Adrenal gland (tissue), 12 donors: ENCODE data around the gene HOXB1. TPM values are rescaled to one million over a fixed set of nuclear protein-coding genes. Genes with fewer than 3 reads are reported as not detected.
A peak's percentile ranks its signal among the peaks of the same experiment; 100 is the strongest.
"Not testable (repeated sequence)": the region's sequence is repeated elsewhere in the genome, so short reads cannot be mapped to it uniquely, and the experiment has no call there.

Experiments used
- DNase-seq, 7 donors: peaks; one replicate each; pipeline ENCODE4 v3.0.0-alpha.2; 2019 to 2020
- H3K27ac ChIP-seq, 5 donors: fragments of 200-600 bp; sonication (generic) in 4 of 5; 1 replicate in 3 of 5; 2 replicates in 2 of 5; pipeline versions ENCODE4 v1.5.1 to v1.8.0; 2016 to 2020; ENCODE audit warnings: mild to moderate bottlenecking in 1 of 5
- H3K27me3 ChIP-seq: fragments of 200-600 bp; 2 replicates; pipeline ENCODE4 v1.8.0; 2021
- H3K36me3 ChIP-seq, 2 donors: fragments of 200-600 bp; replicated peaks in 1 of 2; 1 replicate in 1 of 2; 2 replicates in 1 of 2; pipeline versions ENCODE4 v1.5.1 to v1.8.0; 2018 to 2022
- H3K4me1 ChIP-seq, 2 donors: fragments of 200-600 bp; replicated peaks in 1 of 2; 1 replicate in 1 of 2; 2 replicates in 1 of 2; pipeline versions ENCODE4 v1.5.1 to v1.8.0; 2018 to 2021
- H3K4me3 ChIP-seq, 4 donors: fragments of 200-600 bp; sonication (generic) in 3 of 4; one replicate each; pipeline ENCODE4 v1.5.1; 2016 to 2018
- H3K9me3 ChIP-seq, 3 donors: fragments of 200-600 bp; sonication (generic) in 1 of 3; replicated peaks in 1 of 3; 1 replicate in 2 of 3; 2 replicates in 1 of 3; pipeline versions ENCODE4 v1.5.1 to v1.8.0; 2016 to 2021
- POLR2A ChIP-seq, 2 donors: fragments of 450-650 bp; IDR thresholded peaks; one replicate each; pipeline ENCODE4 v1.6.1; 2017; ENCODE audit warnings: antibody characterized with exemption in 2 of 2, mild to moderate bottlenecking in 2 of 2, moderate library complexity in 1 of 2
- WGBS, 4 donors: extraction: QIAGEN DNeasy Blood & Tissue Kit in 2 of 4; methylation state at CpG; one replicate each; pipeline versions ENCODE4 v1.1.5 to v1.1.7; 2013 to 2017; 5-methylcytosine and 5-hydroxymethylcytosine counted together
- intact Hi-C, 2 donors: fragments of 100-400 bp; cut with DNase I; formaldehyde crosslinking; loops; one replicate each; pipeline versions ENCODE4 v1.14.1 to v1.15.0; 2022 to 2023
- polyA plus RNA-seq, 3 donors: library from polyadenylated mRNA; stranded (reverse); fragments of 200-250 nt in 2 of 3; fragments of 350-450 nt in 1 of 3; fragmentation: Illumina TruSeq in 1 of 3; extraction: RNeasy Lipid Tissue Mini Kit (QIAGEN cat#74804) in 1 of 3; gene quantifications; one replicate each; pipeline ENCODE4 v1.2.3, GENCODE V29; 2013 to 2014
- total RNA-seq, 9 donors: library from RNA; depleted of rRNA in 4 of 9; stranded (reverse); fragments of >200 nt in 4 of 9; fragments of 120-200 nt in 1 of 9; fragmentation: NEBNext Ultra II Directional in 1 of 9; extraction: Animal tissue kit (Norgen Biotek cat#: 25700) in 1 of 9; gene quantifications; one replicate each; pipeline versions ENCODE4 v1.1.0 to v1.2.4, GENCODE V29; 2013 to 2023
- TF ChIP-seq, protein P1 (sequence below), 6 experiments: fragments of 450-650 bp in 4 of 6; fragments of 200-600 bp in 2 of 6; sonication (generic) in 1 of 6; IDR thresholded peaks; 1 replicate in 5 of 6; 2 replicates in 1 of 6; pipeline versions ENCODE4 v1.5.1 to v1.8.0; 2016 to 2021; ENCODE audit warnings: antibody characterized with exemption in 6 of 6, mild to moderate bottlenecking in 2 of 6, moderate library complexity in 1 of 6
- donor health status: healthy with polysubstance abuse.
- donor health status: Bipolar disorder and iron deficiency.
- donor health status: DM: yes; HTN: yes; CAD: no.
- donor health status: DM: no; HTN: no; CAD: no.
- donor health status: DM: no; HTN: no; CAD: no.
- donor health status: DM: yes; HTN: yes; CAD: no.

Gene HOXB1
- total and polyA plus RNA-seq, 12 donors, result not detected

- Histone ChIP-seq H3K4me1 (no peaks in the 10 kb centered on the region), H3K4me3 (no peak overlapping the region), H3K27me3 (no peaks in the 10 kb centered on the region), H3K36me3 (no peaks in the 10 kb centered on the region), H3K9me3 (no peaks in the 10 kb centered on the region), H3K27ac (no peak overlapping the region)
- WGBS, 4 donors, result 72 to 81% (median 79%) methylated on average over 2 of the region's 2 CpGs
- no peak for TF ChIP-seq POLR2A (IDR thresholded peaks at IDR 0.05)
- TF ChIP-seq, protein P1, sequence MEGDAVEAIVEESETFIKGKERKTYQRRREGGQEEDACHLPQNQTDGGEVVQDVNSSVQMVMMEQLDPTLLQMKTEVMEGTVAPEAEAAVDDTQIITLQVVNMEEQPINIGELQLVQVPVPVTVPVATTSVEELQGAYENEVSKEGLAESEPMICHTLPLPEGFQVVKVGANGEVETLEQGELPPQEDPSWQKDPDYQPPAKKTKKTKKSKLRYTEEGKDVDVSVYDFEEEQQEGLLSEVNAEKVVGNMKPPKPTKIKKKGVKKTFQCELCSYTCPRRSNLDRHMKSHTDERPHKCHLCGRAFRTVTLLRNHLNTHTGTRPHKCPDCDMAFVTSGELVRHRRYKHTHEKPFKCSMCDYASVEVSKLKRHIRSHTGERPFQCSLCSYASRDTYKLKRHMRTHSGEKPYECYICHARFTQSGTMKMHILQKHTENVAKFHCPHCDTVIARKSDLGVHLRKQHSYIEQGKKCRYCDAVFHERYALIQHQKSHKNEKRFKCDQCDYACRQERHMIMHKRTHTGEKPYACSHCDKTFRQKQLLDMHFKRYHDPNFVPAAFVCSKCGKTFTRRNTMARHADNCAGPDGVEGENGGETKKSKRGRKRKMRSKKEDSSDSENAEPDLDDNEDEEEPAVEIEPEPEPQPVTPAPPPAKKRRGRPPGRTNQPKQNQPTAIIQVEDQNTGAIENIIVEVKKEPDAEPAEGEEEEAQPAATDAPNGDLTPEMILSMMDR (IDR thresholded peaks at IDR 0.05), result no peak
- intact Hi-C loops, result loop anchor here in 1 of 2 donors (10.0 kb wide), 1 partner anchor 130 kb away; no protein-coding TSS in a partner anchor
- DNase-seq, result no peak
These were observed 46.0 kb downstream of the HOXB1 start for GRCh38 chr17:48484850-48485249.

DNA sequence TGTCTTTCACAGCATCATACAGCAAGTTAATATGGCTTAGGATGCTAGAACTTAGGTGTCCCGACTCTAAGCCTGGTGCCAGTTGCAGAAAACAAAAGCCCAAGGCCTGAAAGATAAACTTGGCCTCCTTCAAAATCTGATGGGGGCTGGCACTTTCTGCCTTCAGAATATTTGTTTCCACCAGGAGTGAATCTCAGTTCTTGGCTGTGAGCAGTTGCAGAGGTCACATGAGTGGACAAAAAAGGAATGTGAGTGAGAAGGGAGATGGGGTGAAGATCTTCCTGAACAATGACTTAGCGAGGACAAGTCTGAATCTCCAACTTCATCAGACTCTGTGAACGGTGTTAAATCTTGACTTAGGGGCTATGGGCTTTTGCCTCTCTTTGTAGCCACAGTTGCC, 46.6 kb downstream of the HOXB1 start:
- no peaks in the 10 kb centered on the region for H3K9me3 ChIP-seq
- H3K27me3 ChIP-seq, result no peaks in the 10 kb centered on the region
- DNase-seq, result no peak
- no peak overlapping the region for H3K27ac ChIP-seq
- TF ChIP-seq, protein P1 (IDR thresholded peaks at IDR 0.05), result no peak
- no peak for TF ChIP-seq POLR2A (IDR thresholded peaks at IDR 0.05)
- WGBS, 4 donors, result 94 to 98% (median 95%) methylated on average over 3 of the region's 3 CpGs
- intact Hi-C loops, result loop anchor here in 1 of 2 donors (10.0 kb wide), 1 partner anchor 129 kb away; no protein-coding TSS in a partner anchor
- no peak overlapping the region for H3K4me3 ChIP-seq
- no peaks in the 10 kb centered on the region for H3K36me3 ChIP-seq
- no peaks in the 10 kb centered on the region for H3K4me1 ChIP-seq

DNA sequence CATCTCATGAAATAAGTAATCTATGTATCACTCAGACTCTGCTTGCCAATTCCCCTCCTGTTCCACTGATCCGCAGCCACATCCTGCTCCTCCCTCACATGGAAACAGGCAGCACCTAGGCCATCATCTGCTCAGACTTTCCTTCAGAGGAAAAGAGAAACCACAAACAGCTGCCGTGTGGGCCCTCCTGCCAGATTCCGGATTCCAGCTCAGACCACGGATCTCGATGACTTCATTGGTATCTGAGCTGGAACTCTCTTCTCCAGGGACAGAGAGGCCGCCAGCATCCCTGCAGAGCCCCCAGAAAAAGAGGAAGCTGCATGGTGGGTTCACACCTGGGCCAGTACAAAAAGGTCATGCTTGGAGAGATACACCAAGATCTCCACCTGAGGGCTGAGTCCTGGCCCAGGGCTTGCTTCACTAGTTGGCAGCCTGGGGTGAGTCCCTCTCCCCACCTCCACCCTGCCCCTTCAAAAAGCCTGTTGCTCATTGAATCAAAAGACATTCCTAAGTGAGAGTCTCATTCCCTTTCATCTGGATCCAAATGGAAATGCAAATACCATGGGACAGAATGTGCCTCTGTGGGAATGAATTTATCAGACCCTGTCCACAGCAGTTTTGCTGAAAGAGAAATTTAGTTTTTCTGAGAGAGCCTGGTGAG, 47.2 kb downstream of the HOXB1 start:
- H3K36me3 ChIP-seq, result no peaks in the 10 kb centered on the region
- H3K4me3 ChIP-seq, result no peak overlapping the region
- H3K9me3 ChIP-seq, result no peaks in the 10 kb centered on the region
- no peak for DNase-seq
- intact Hi-C loops, result loop anchor here in 1 of 2 donors (10.0 kb wide), 1 partner anchor 129 kb away; no protein-coding TSS in a partner anchor
- 55 to 75% (median 64%) methylated on average over 6 of the region's 6 CpGs for WGBS, 4 donors
- H3K27ac ChIP-seq, result peak overlapping the region in 1 of 5 donors; percentile 5
- H3K4me1 ChIP-seq, result no peaks in the 10 kb centered on the region
- TF ChIP-seq POLR2A (IDR thresholded peaks at IDR 0.05), result no peak
- TF ChIP-seq, protein P1 (IDR thresholded peaks at IDR 0.05), result no peak
- H3K27me3 ChIP-seq, result no peaks in the 10 kb centered on the region

DNA sequence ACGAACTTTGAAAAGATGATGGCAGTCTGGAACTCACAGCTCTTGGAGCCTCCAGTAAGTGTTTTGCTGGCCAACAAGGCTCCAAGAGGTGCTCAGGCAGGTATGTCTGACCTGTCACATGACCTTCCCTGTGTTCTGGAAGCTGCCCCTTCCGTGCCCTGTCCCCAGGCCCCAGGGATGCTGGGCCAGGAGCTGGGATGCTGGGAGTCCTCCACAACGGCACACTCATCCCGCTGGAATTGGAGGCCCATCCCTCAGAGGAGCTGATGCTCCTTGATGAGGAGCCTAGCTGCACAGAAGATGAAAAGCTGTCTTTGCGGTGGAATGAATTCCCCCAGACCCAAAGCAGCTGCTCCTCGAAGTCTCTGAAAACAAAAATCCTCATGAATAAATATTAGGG, 47.8 kb downstream of the HOXB1 start:
- Histone ChIP-seq H3K27me3 (no peaks in the 10 kb centered on the region), H3K27ac (no peak overlapping the region), H3K9me3 (no peaks in the 10 kb centered on the region), H3K36me3 (no peaks in the 10 kb centered on the region), H3K4me1 (no peaks in the 10 kb centered on the region), H3K4me3 (no peak overlapping the region)
- intact Hi-C loops, result loop anchor here in 1 of 2 donors (10.0 kb wide), 1 partner anchor 128 kb away; no protein-coding TSS in a partner anchor
- WGBS, 4 donors, result 88 to 97% (median 88%) methylated on average over 5 to 6 of the region's 6 CpGs
- no peak for DNase-seq
- TF ChIP-seq, protein P1 (IDR thresholded peaks at IDR 0.05), result no peak
- TF ChIP-seq POLR2A (IDR thresholded peaks at IDR 0.05), result no peak

DNA sequence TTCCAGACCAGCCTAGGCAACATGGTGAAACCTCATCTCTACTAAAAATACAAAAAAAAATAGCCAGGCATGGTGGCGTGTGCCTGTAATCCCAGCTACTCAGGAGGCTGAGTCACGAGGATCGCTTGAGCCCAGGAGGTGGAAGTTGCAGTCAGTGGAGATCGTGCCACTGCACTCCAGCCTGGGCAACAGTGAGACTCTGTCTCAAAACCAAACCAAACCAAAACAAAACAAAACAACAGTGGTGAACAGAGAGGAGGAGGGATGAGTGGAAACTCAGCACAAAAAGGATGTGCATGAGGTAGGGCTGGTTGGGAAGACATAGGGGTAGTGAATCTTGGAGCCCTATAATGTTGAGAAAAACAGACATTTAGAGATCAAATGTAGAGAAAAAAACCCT, 48.5 kb downstream of the HOXB1 start:
- H3K4me3 ChIP-seq, H3K36me3 ChIP-seq, DNase-seq, H3K9me3 ChIP-seq, H3K4me1 ChIP-seq, H3K27ac ChIP-seq, H3K27me3 ChIP-seq: not testable (repeated sequence)
- WGBS, 4 donors, result 90 to 95% (median 92%) methylated on average over 4 of the region's 4 CpGs
- intact Hi-C loops, result loop anchor here in 1 of 2 donors (10.0 kb wide), 1 partner anchor 128 kb away; no protein-coding TSS in a partner anchor
